ENCODE data around the gene SLC22A6.
"Not testable (repeated sequence)": the region's sequence is repeated elsewhere in the genome, so short reads cannot be mapped to it uniquely, and the experiment has no call there.

The SLC22A6 gene

DNA sequence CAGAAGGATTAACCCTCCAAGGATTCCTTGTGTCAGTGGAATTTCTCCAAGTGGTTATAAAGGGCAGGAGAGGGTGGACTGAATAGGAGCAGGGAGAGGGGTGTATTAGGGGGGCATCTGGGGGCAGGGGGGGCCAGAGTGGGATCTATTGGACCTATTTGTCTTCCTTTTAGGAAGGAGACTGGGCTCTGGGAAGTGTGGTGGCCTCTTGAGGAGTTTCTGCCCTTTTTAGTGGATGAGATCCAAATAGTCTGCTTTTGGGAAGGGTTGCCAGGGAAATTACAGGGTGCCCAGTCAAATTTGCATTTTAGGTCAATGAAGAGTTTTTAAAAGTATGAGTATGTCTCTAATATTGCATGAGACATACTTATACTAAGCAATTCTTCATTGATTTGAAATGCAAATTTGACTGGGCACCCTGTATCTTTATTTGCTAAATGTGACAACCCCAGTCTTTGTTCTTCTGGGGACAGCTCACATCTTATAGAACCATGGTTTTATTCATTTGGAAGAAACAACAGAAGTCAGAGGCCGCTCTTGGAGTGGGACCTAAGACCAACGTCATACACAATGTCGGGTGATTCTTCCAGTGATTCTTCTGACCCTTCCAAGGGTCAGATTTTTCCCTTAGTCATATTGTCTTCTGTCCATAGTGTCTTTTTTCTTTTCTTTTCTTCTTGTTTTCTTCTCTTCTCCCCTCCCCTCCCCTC is 429 bp upstream of the SLC22A6 start:
- no peak for DNase-seq (ENCODE audit: low read depth in 3 of 3)

DNA sequence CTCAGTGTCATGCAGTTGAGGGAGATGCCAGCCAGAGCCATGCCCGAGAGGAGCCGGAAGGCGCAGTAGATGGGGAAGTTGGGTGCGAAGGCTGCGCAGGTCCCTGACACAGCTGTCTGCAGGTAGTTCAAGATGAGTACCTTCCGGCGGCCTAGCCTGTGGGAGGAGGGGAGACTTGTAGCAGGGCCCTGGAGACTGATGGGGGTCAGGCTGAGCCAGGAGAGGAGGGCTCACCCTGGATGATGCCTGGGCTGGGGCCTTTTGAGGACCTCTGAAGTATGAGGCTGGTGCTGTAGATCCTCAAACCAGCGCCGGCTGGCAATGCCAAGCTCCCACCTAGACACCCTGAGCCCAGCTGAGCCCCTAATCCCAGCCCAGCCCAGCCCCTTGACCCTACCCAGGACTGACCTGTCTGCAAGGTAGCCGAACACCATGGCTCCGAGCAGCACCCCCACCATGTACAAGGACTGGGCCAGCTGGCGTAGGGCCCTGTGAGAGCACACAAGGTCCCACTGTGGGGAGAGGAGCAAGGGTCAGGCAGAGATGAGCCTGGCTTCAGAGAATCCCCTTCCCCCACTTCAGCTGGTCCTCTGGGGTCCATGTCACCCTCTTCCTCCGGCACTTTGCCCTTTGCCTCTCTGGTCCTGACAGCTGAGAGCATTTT is 1.1 kb downstream of the SLC22A6 start:
- DNase-seq (ENCODE audit: low read depth in 3 of 3), result no peak

DNA sequence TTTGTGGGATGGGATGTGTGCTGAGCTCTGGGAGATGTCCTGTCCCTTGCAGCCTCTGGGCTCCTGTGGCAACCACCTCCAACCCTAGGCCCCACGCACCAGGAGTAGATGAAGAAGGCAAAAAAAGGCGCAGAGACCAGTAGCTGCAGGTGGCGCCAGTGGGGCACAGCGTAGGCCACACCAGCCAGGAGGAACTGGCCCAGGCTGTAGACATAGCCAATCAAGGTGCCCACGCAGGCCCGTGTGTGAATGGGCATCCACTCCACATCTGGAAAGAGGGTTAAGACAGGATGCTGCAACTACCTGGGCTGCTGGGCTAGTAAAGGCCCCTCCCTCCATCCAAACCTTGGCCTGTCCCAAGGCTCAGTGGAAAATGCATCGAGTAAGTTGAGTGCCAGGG is 3.0 kb downstream of the SLC22A6 start:
- no peak for DNase-seq (ENCODE audit: low read depth in 3 of 3)

DNA sequence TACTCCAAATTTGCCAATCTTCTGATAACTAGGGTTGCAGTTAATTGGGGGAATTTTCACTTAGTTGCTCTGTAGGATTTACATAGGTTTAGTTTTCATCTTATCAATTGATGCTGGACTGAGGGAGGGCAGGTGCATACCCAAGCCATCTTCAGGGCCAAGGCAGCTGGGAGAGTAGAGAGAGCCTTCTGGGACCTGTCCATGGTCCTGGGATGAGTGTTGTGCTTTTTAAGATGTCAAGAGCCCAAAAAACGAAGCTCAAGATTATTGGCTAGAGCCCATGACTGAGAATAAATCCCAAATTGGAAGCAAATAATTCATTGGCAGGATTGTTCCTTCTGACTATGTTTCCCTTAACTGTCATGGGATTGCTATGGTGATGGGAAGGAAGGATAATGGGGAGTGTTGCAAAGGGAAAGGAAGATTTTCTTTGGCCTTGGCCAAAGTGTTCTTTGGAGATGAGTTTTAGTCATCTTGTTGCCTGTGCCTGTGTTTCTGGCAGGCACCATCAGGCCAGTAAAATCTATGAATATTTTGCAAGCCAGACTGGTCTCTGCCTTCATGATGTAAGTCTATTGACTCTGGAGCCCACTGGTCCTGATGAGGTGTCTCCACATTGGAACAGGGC is 4.5 kb downstream of the SLC22A6 start:
- DNase-seq (ENCODE audit: low read depth in 3 of 3), result no peak

DNA sequence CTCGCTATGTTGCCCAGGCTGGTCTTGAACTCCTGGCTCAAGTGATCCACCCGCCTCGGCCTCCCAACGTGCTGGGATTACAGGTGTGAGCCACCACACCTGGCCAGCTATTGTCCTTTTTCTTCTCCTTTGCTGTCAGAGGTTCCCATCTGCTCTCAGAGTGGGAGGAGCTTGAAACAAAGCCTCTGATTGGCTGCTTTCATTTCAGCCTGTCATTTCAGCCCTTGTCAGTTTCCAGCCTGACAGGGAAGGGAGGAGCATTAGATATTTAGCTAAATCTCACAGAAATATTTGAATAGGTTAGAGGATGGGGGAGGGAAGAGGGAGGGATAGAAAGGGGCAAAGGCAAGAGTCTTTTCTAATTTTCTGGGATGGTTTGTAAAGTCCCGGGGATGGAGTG is 8.7 kb downstream of the SLC22A6 start:
- DNase-seq (ENCODE audit: low read depth in 3 of 3), result no peak

DNA sequence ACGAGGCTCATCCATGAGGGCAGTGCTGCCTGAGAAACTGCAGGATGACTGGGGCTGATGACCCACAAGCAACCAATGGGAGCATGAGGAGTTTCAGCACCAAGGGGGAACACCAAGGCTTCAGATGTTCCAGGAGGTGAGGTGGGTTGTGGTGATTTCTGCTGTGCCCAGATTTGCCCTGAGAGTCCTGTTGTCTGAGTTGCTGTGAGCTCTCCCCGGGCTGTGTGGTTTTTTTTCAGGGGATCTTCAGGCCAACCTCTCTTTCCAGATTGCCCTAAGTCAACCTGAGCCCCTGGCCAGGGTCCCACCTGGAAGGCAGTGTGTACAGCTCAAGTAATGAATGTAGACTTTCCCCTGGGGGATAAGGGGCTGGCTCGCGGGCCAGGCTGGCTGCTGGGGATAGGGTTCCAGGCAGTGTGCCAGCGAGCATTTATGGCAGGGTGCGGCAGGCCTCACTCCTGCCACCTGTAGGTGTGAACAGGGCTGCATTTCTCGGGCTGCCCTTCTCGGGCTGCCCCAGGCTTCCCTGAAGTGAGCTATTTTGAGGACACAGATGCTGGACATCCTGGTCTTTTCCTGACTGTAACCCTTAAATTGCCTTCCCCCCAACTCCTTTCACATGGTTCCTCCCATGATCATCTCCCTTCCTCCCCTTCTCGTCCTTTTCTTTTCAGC is 9.8 kb downstream of the SLC22A6 start:
- DNase-seq (ENCODE audit: low read depth in 3 of 3), result no peak

DNA sequence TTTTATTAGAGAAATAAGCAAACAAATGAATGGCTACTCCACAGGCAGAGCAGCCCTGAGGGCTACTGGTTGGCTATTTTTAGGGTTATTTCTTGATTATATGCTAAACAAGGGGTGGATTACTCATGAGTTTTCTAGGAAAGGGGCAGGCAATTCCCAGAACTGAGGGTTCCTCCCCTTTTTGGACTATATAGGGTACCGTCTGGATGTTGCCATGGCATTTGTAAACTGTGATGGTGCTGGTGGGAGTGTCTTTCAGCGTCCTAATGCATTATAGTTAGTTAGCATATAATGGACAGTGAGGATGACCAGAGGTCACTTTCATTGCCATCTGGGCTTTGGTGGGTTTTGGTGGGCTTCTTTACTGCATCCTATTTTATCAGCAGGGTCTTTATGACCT is 19.2 kb downstream of the SLC22A6 start:
- no peak for DNase-seq (ENCODE audit: low read depth in 3 of 3)

DNA sequence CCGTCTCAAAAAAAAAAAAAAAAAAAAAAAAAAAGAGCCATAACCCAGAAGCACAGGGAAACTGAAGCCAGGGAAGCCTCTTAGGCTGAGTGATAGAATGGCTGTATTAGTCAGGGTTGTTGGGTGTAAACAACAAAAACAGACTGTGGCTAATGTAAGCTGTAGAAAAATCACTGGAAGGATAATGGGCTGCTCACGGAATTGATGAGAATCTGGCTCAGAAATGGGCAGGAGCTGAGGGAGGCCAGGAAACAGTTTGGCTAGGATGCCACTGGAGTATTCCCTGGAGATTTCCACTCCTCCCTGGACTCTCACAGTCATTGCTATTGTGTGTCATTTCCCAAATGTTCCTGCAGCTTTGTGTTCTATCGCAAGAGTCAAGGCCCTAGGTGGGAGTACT is 22.4 kb downstream of the SLC22A6 start:
- DNase-seq (ENCODE audit: low read depth in 3 of 3), result no peak

DNA sequence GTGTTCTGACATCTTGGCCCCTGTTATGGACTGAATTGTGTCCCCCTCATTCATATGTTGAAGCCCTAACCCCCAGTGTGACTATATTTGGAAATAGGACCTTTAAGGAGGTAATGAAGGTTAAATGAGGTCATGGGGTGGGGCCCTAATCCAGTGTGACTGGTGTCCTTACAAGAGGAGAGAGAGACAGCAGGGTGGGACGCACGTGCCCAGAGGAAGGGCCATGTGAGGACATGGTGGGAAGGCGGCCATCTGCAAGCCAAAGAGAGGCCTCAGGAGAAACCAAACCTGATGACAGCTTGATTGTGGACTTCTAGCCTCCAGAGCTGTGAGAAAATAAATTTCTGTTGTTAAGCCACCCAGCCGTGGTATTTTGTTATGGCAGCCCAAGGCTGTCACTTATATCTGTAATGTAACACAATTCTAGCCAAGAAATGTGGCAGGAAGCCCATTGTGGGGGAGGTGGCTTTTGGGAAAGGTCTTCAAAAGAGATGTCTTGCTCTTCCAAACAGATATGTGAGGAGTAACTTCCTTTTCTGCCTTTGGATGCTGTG is 23.7 kb downstream of the SLC22A6 start:
- no peak for DNase-seq (ENCODE audit: low read depth in 3 of 3)

DNA sequence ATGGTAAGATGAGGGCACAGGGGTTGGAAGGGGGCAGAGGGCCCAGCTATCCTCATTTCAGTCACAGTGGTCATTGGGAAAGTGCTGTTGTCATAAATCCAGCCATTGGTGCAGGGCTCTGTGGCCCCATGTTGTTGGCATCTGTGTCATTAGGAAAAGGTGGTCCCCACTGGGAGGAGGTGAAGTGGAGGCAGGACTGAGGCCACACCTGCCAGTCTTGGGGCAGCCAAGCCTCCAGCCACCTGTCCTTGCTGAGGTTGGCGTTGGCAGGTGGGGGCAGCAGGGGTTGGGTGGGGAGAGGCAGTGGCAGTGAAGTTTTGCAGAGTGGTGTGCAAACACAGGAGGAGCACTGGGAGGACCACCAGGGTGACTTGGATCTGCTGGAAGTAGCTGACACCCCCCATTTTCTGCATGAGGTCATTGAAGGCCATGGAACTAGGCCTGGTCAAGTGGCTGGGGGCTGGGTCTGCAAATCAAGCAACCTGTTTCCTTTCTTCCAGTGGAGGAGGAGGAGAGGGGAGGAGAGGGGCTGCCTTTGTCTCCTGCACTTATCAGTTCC is 25.3 kb downstream of the SLC22A6 start:
- DNase-seq (ENCODE audit: low read depth in 3 of 3), result no peak

DNA sequence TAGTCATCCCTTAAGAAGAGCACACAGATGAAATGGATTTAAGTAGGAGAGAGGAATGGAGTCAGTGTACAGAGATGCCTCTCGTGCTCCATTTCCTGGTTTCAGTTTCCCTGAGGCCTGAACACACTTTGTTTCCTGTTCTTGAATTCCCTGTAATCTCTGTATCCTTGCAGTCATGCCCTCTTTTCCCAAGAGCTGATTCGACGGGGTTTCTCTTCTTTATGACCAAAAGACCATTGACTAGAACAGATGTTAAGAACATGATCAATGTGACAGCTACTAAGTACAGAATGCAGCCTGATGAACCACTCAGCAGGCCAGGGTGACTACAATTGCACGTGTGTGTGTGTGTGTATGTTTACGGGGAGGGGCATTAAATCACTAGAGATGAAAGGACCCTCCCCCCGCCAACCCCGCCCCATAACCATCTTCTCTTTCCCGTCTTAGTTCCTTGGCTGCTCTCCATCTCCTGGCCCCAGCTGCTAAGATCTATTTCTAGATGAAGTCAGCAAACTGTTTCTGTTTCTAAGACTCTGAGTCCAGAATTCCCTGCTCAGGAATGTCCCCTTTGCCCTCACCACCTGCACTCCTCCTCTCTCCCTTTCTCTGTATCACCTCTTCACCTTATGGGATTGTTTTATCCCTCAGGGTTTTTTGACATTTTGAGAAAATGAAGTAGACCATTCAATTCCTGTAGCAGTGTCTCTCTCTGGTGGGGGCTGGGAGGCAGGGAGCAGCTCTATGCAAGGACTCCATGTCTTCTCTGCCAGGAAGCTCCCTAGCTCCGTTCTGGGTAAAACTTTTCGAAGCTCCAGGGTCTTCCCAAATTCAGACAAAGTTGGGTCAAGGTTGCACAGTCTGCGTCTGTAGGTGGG is 26.0 kb downstream of the SLC22A6 start:
- DNase-seq (ENCODE audit: low read depth in 3 of 3), result no peak

DNA sequence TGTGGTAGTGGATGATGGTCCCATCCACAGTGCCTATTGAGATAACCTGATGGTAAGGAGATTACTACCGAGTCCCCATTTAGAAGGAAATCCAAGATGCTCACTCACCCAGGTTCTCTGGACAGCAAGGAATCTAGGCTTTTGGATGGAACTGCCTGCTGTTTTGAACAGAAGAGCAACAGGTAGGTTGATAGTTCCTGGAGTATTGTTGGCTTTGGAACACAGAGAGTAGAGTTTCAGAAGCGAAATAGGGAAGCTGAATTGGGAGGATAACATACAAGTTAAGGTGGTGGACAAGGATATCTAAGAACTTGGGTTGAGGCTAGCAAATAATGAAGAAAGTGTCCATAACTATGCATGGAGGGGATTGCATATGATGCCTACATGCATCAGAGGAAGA is 27.6 kb downstream of the SLC22A6 start:
- no peak for DNase-seq (ENCODE audit: low read depth in 3 of 3)

DNA sequence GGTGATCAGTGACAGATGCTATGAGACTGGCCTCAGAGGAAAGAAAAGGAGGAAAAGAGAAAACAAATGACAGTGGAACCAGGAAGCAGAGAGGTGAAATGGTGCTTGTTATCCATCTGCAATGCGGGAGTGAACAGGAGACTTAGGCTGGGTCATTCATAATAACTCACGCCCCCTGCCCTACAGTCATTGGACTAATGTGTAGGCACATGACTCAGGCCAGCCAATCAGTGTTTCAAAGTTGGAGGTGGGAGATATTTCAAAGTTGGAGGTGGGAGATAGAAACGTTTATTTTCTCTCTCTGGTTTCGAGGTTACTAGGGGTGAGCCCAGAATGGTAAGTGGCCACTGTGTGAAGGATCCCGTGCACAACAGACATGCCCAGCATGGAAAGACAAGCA is 30.3 kb downstream of the SLC22A6 start:
- DNase-seq (ENCODE audit: low read depth in 3 of 3), result no peak

DNA sequence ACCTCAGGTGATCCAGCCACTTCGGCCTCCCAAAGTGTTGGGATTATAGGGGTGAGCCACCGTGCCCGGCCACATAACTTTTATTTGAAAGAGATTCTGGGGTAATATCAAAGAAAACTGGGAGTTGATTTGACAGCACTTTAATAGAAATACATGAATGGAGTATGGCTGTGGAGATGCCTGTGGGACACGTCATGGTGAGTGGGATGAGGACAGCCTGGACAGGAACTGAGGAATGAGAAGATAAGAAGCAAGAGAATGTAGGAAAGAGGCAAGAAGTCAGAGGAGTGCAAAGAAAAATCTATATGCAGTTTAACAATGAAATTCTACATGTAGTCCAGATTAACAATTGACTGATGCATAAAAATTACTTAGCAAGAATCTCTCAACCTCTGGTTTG is 31.0 kb downstream of the SLC22A6 start:
- no peak for DNase-seq (ENCODE audit: low read depth in 3 of 3)

DNA sequence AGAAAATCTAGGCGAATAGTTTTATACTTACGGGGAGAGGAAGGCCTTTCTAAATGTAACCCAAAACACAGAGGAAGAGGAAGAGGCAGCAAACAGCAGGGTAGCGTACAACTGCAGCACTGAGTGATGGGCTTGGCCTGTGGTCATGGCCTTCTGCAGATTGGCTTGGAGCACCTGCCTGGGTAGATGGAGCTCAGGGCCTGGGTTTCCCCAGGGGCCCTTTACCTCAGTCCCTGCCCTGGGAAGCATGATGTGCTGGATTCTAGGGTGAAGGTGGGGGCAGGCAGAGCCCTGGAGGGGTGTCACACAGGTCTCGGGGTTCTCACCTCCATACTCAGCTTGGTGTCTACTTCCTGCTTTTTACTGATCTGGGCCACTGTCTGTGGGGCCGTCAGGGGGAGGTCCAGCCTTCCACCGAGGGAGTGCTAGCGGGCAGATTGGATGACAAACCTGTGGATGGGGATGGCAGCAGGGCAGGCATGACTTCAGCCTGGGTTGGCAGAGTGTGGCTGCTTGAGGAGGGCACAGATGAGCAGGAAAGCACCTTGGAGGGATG is 35.9 kb downstream of the SLC22A6 start:
- no peak for DNase-seq (ENCODE audit: low read depth in 3 of 3)

DNA sequence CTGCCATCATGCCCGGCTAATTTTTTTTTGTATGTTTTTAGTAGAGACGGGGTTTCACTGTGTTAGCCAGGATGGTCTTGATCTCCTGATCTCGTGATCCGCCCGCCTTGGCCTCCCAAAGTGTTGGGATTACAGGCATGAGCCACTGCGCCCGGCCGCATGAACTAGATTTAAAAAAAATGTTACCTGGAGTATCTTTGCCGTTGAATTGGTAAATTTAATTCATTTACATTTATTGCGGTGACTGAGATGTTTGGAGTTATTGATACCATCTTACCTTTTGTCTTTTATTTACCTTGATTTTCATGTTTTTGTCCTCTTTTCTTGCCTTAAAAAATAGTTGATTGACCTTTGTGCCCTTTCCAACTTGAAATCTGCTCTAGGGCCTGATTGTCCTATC is 39.2 kb downstream of the SLC22A6 start:
- DNase-seq (ENCODE audit: low read depth in 3 of 3), result not testable (repeated sequence)

DNA sequence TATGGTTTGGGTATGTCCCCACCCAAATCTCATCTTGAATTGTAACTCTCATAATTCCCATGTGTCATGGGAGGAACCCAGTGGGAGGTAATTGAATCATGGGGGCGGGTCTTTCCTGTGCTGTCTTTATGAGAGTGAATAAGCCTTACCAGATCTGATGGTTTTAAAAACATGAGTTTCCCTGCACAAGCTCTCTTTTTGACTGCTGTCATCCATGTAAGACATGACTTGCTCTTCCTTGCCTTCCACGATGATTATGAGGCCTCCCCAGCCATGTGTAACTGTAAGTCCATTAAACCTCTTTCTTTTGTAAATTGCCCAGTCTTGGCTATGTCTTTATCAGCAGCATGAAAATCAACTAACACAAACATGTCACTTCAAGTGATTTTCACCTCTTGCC is 47.2 kb downstream of the SLC22A6 start:
- not testable (repeated sequence) for DNase-seq (ENCODE audit: low read depth in 3 of 3)

DNA sequence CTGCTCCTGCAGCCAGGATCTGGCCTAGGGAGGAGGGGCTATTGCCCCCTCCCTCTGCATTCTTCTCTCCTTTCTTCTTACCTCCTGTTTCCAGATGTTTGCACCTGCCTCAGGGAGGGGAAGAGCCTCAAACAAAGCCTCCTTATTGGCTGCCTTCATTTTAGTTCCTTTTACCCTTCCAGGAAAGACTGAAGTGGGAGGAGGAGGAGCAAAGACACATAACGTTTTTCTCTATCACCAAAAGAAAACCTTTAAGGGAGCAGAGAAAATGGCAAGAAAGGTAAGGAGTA is 50.3 kb downstream of the SLC22A6 start:
- no peak for DNase-seq (ENCODE audit: low read depth in 3 of 3)

DNA sequence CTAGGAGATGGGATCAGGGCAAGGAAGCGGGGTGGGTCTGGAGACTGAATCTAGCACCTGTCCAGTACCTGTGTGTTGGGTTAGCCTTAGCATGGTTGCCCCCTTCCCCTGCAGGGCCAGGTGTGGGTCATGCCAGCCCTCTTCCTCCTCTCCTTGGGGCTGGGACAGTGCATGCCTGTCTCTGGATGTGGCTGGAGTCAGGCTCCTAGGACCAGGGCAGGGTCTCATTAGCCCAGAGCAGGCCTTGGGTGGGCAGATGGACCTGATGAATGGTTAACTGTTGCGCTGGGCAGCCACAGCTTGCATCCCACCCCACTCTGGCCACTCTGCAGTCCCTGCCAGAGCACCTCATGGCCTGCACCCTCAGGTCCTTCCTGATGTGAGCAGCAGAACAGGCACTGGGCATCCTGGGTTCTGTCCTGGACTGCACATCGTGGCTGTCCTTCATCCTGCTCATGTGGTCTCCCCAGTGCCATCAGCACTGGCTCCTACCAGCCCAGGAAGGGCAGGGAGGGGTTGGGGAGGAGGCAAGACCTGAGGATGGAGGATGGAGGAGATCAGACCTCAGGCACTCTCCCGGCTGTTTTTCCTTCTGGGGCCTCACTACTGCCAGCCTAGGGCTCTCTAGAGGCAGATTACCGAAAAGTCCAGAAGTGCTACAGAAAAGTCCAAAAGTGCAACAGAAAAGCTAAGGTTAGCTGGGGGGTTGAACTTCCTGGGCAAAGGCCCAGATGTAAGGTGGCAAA is 50.8 kb downstream of the SLC22A6 start:
- no peak for DNase-seq (ENCODE audit: low read depth in 3 of 3)

DNA sequence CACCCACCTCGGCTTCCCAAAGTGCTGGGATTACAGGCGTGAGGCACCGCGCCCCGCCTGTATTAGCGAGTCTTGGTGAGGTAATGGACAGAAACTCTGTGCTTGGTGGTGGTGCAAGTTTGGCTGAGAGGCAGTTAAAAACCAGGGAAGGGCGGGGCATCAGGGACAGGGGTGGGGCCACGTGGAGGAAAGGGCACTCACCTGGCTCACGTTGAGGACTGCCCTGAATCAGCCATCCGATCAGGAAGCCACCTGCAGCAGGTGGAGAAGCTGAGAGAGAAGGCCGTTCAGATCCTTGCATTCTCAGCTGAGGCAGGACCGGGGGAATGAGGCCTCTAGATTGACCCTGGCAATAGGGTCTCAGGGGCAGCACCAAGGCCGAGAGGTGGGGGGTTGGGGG is 51.5 kb downstream of the SLC22A6 start:
- no peak for DNase-seq (ENCODE audit: low read depth in 3 of 3)
